Endothelial cell of umbilical vein (primary cell): ENCODE data around the gene ADGRD1. TPM values are rescaled to one million over a fixed set of nuclear protein-coding genes. Genes with fewer than 3 reads are reported as not detected.

ENCODE experiments used
- BruUV-seq: library from RNA; stranded (reverse); fragments of 400-500 nt; replicated peaks from 2 replicates; lab custom pipeline; 2021; lab: Mats Ljungman, UMichigan
- CTCF ChIA-PET: fragments of 300-600, 350-600 bp; sonication (Branson Sonifier 250); formaldehyde crosslinking; loops from one replicate; lab custom pipeline; 2021; ENCODE audit warnings: antibody characterized with exemption, inconsistent platforms; lab: Charles Lee
- POLR2A ChIA-PET: fragments of 300-600, 350-600 bp; sonication (Branson Sonifier 250); formaldehyde crosslinking; loops from one replicate; lab custom pipeline; 2021; ENCODE audit warnings: antibody characterized with exemption, inconsistent platforms; lab: Charles Lee
- DNase-seq: peaks from one replicate; pipeline ENCODE4 v3.0.0-alpha.2; 2011; ENCODE audit warnings: low read depth, low spot score
- FAIRE-seq: peaks from 2 replicates; lab custom pipeline; 2011; peaks lifted over from hg19 to GRCh38; lab: Jason Lieb, UNC
- H2AFZ ChIP-seq: 2 replicates; pipeline ENCODE4 v1.6.0; 2012; ENCODE audit warnings: low read depth, low read length, control low read depth, inconsistent platforms
- H3K27ac ChIP-seq: 2 replicates; pipeline ENCODE4 v1.5.1; 2011; ENCODE audit warnings: low read depth, mild to moderate bottlenecking, control low read depth, low read length, moderate library complexity; ENCODE audit not compliant: insufficient read depth
- H3K27me3 ChIP-seq, 2 experiments: 2 replicates each; pipeline versions ENCODE4 v1.6.0 to v1.6.1; 2011; ENCODE audit warnings: low read length in 2 of 2, mixed read lengths in 1 of 2; ENCODE audit not compliant: control insufficient read depth in 2 of 2, insufficient read depth in 2 of 2
- H3K36me3 ChIP-seq, 2 experiments: 2 replicates in 1 of 2; 3 replicates in 1 of 2; pipeline ENCODE4 v1.5.1; 2011; ENCODE audit warnings: low read length in 2 of 2, mild to moderate bottlenecking in 1 of 2, moderate library complexity in 1 of 2; ENCODE audit not compliant: control insufficient read depth in 2 of 2, insufficient read depth in 2 of 2; ENCODE audit errors: extremely low read depth in 1 of 2
- H3K4me1 ChIP-seq: 3 replicates; pipeline ENCODE4 v1.5.1; 2011; ENCODE audit warnings: mild to moderate bottlenecking, low read length; ENCODE audit not compliant: control insufficient read depth, insufficient read depth; ENCODE audit errors: extremely low read depth
- H3K4me2 ChIP-seq: 2 replicates; pipeline ENCODE4 v1.6.1; 2011; ENCODE audit warnings: low read length, control low read depth, mixed read lengths; ENCODE audit not compliant: insufficient read depth
- H3K4me3 ChIP-seq, 3 experiments: fragments of 200-600 bp in 1 of 3; sonication (generic), shearing (Covaris generic) in 1 of 3; replicated peaks in 1 of 3; 2 replicates each; pipeline ENCODE4 v1.5.1; 2011 to 2016; ENCODE audit warnings: control low read depth in 3 of 3, low read length in 3 of 3, mild to moderate bottlenecking in 2 of 3, inconsistent platforms in 1 of 3, low read depth in 1 of 3, moderate library complexity in 1 of 3; ENCODE audit not compliant: insufficient read depth in 1 of 3
- H3K79me2 ChIP-seq: 2 replicates; pipeline ENCODE4 v1.6.0; 2012; ENCODE audit warnings: low read length, inconsistent platforms; ENCODE audit not compliant: control insufficient read depth, insufficient read depth
- H3K9ac ChIP-seq: replicated peaks from 2 replicates; pipeline ENCODE3; 2011; ENCODE audit warnings: low read length, control low read depth; ENCODE audit not compliant: insufficient read depth; ENCODE audit errors: extremely low read depth
- H3K9me1 ChIP-seq: replicated peaks from 3 replicates; pipeline ENCODE4 v1.6.0; 2011; ENCODE audit warnings: mild to moderate bottlenecking, low read length; ENCODE audit not compliant: control insufficient read depth, insufficient read depth; ENCODE audit errors: extremely low read depth
- H3K9me3 ChIP-seq: replicated peaks from 2 replicates; pipeline ENCODE4 v1.5.1; 2012; ENCODE audit warnings: low read length, inconsistent platforms; ENCODE audit not compliant: control insufficient read depth, insufficient read depth
- H4K20me1 ChIP-seq: replicated peaks from 2 replicates; pipeline ENCODE3; 2011; ENCODE audit warnings: mild to moderate bottlenecking, low read length; ENCODE audit not compliant: control insufficient read depth, insufficient read depth; ENCODE audit errors: extremely low read depth
- CTCF ChIP-seq, 2 donors: IDR thresholded peaks; 1 replicate in 1 of 2; 2 replicates in 1 of 2; pipeline ENCODE4 v1.5.1; 2011; ENCODE audit warnings: low read length in 2 of 2, mild to moderate bottlenecking in 2 of 2, moderate library complexity in 2 of 2, control low read depth in 1 of 2, inconsistent platforms in 1 of 2, low read depth in 1 of 2; ENCODE audit not compliant: insufficient read depth in 1 of 2; ENCODE audit errors: extremely low read depth in 1 of 2
- EZH2 ChIP-seq: IDR thresholded peaks from 2 replicates; pipeline ENCODE4 v1.6.1; 2012; ENCODE audit warnings: borderline replicate concordance, low read depth, mild to moderate bottlenecking, moderate library complexity, low read length, inconsistent platforms; ENCODE audit not compliant: severe bottlenecking
- FOS ChIP-seq: IDR thresholded peaks from 2 replicates; pipeline ENCODE4 v1.6.1; 2011; ENCODE audit warnings: mild to moderate bottlenecking, low read length, moderate library complexity, borderline replicate concordance; ENCODE audit not compliant: insufficient read depth
- GATA2 ChIP-seq: IDR thresholded peaks from 2 replicates; pipeline ENCODE4 v1.7.0; 2011; ENCODE audit warnings: low read depth, mild to moderate bottlenecking, moderate library complexity, mixed read lengths, low read length; ENCODE audit not compliant: insufficient read length, insufficient read depth
- JUN ChIP-seq: IDR thresholded peaks from 2 replicates; pipeline ENCODE4 v1.6.1; 2011; ENCODE audit warnings: borderline replicate concordance, low read depth; ENCODE audit not compliant: insufficient read length, insufficient read depth
- MAX ChIP-seq: IDR thresholded peaks from 2 replicates; pipeline ENCODE4 v1.6.1; 2011; ENCODE audit not compliant: insufficient read depth, insufficient read length
- MYC ChIP-seq: IDR thresholded peaks from one replicate; pipeline ENCODE4 v1.6.1; 2011; ENCODE audit warnings: mild to moderate bottlenecking, low read depth, low read length
- POLR2A ChIP-seq: IDR thresholded peaks from 2 replicates; pipeline ENCODE4 v1.6.1; 2012; ENCODE audit warnings: low read depth, mild to moderate bottlenecking, control low read depth, low read length
- POLR2AphosphoS5 ChIP-seq: IDR thresholded peaks from 2 replicates; pipeline ENCODE4 v1.6.1; 2012; ENCODE audit warnings: low read depth, mild to moderate bottlenecking, control low read depth, low read length, moderate library complexity; ENCODE audit not compliant: insufficient read depth
- dilution Hi-C: fragments of 300-500 bp; cut with MboI; formaldehyde crosslinking; loops from one replicate; pipeline ENCODE4 v1.15.0; 2019; ENCODE audit warnings: low sequenced_read_pairs; ENCODE audit not compliant: extremely low pct_ligation_motif_present
- intact Hi-C: fragments of 100-400 bp; cut with micrococcal nuclease; formaldehyde crosslinking; loops from one replicate; pipeline ENCODE4 v1.10.0; 2022
- polyA plus RNA-seq, 4 experiments: library from polyadenylated mRNA; depleted of rRNA in 3 of 4; stranded (reverse) in 3 of 4; unstranded in 1 of 4; fragments of >200 nt; gene quantifications; 2 replicates each; pipeline versions ENCODE4 v1.2.1 to v1.2.3, GENCODE V29; 2011 to 2012; ENCODE audit warnings: missing spikeins in 1 of 4
- total RNA-seq: library from RNA; stranded (reverse); gene quantifications from 2 replicates; pipeline ENCODE4 v1.2.3, GENCODE V29; 2021

Gene ADGRD1
- total and polyA plus RNA-seq, 2 donors (not counting 3 experiments of a cell fraction or from before 2014, with no cell fraction given): 0.07 TPM; not detected in 1

GRCh38 chr12:130973109-130973508, 19.4 kb downstream of the ADGRD1 start:
- no TSS peak for BruUV-seq
- intact Hi-C loops (no loop called here), dilution Hi-C loops (no loop called here)

GRCh38 chr12:130973906-130974305, 20.2 kb downstream of the ADGRD1 start:
- TF ChIP-seq POLR2A (no peak), GATA2 (no peak), POLR2AphosphoS5 (no peak), MYC (no peak), EZH2 (no peak), MAX (no peak), JUN (no peak), CTCF (IDR thresholded peaks at IDR 0.05; ENCODE audit: extremely low read depth in 1 of 2, insufficient read depth in 1 of 2, low read depth in 1 of 2, low read length in 2 of 2) (no peak), FOS (no peak)
- Histone ChIP-seq H3K36me3 (no peaks in the 10 kb centered on the region), H3K4me3 (no peak overlapping the region), H3K4me2 (no peak overlapping the region), H3K9me3 (no peaks in the 10 kb centered on the region), H3K27me3 (no peaks in the 10 kb centered on the region), H3K4me1 (no peaks in the 10 kb centered on the region), H3K9me1 (no peaks in the 10 kb centered on the region), H2AFZ (no peak overlapping the region), H3K79me2 (no peaks in the 10 kb centered on the region), H3K27ac (no peak overlapping the region), H3K9ac (no peak overlapping the region), H4K20me1 (no peaks in the 10 kb centered on the region)
- intact Hi-C loops (no loop called here), dilution Hi-C loops (no loop called here)
- ChIA-PET CTCF (no interaction called here), POLR2A (no interaction called here)
- DNase-seq: no peak
- FAIRE-seq: no peak
- no TSS peak for BruUV-seq

More at GRCh38 chr12:130973109-130973508, 19.4 kb downstream of the ADGRD1 start:
- Histone ChIP-seq H3K9me3 (no peaks in the 10 kb centered on the region), H3K27me3 (no peaks in the 10 kb centered on the region), H3K9me1 (no peaks in the 10 kb centered on the region), H3K4me3 (no peak overlapping the region), H3K79me2 (no peaks in the 10 kb centered on the region), H3K9ac (no peak overlapping the region), H2AFZ (no peak overlapping the region), H3K36me3 (no peaks in the 10 kb centered on the region), H4K20me1 (no peaks in the 10 kb centered on the region), H3K27ac (no peak overlapping the region), H3K4me2 (no peak overlapping the region), H3K4me1 (no peaks in the 10 kb centered on the region)
- FAIRE-seq (no peak), DNase-seq (no peak)
- no peak for TF ChIP-seq CTCF (IDR thresholded peaks at IDR 0.05; ENCODE audit: extremely low read depth in 1 of 2, insufficient read depth in 1 of 2, low read depth in 1 of 2, low read length in 2 of 2)
- ChIA-PET POLR2A (no interaction called here), CTCF (no interaction called here)
